AG09319 (cell line): Measurements from ENCODE around the gene AKAP13.

Experiments used
- DNase-seq: peaks from one replicate; pipeline ENCODE4 v3.0.0-alpha.2; 2010; ENCODE audit warnings: low read depth; ENCODE audit errors: extremely low read depth
- TF ChIP-seq, protein P1 (sequence below): IDR thresholded peaks from 2 replicates; pipeline ENCODE4 v1.5.1; 2011; ENCODE audit warnings: low read depth, mild to moderate bottlenecking, inconsistent platforms, low read length, moderate library complexity

AKAP13 gene, protein sequence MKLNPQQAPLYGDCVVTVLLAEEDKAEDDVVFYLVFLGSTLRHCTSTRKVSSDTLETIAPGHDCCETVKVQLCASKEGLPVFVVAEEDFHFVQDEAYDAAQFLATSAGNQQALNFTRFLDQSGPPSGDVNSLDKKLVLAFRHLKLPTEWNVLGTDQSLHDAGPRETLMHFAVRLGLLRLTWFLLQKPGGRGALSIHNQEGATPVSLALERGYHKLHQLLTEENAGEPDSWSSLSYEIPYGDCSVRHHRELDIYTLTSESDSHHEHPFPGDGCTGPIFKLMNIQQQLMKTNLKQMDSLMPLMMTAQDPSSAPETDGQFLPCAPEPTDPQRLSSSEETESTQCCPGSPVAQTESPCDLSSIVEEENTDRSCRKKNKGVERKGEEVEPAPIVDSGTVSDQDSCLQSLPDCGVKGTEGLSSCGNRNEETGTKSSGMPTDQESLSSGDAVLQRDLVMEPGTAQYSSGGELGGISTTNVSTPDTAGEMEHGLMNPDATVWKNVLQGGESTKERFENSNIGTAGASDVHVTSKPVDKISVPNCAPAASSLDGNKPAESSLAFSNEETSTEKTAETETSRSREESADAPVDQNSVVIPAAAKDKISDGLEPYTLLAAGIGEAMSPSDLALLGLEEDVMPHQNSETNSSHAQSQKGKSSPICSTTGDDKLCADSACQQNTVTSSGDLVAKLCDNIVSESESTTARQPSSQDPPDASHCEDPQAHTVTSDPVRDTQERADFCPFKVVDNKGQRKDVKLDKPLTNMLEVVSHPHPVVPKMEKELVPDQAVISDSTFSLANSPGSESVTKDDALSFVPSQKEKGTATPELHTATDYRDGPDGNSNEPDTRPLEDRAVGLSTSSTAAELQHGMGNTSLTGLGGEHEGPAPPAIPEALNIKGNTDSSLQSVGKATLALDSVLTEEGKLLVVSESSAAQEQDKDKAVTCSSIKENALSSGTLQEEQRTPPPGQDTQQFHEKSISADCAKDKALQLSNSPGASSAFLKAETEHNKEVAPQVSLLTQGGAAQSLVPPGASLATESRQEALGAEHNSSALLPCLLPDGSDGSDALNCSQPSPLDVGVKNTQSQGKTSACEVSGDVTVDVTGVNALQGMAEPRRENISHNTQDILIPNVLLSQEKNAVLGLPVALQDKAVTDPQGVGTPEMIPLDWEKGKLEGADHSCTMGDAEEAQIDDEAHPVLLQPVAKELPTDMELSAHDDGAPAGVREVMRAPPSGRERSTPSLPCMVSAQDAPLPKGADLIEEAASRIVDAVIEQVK (N-terminal part only)

DNA sequence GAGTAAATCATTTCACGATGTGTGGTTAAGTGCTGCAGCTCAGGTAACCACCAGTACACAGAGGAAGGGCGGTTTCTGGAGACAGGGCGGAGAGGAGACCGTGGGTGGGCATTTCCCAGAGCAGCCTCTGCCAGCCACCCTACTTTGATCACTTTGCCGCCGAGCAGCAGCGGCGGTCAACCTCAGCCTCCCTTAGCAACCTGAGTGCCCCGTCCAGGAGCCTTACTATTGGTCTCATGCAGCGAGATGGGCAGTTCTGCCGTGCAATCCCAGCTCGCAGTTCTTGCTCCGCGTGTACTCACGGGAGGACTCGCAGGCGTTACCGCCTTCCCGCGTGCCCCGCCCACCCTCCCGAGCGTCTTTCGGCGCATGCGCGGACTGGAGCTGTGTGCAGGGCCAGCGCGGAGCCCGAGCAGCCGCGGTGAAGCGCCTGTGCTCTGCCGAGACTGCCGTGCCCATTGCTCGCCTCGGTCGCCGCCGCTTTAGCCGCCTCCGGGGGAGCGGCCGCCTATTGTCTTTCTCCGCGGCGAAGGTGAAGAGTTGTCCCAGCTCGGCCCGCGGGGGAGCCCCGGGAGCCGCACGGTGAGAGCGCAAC is at the start of gene AKAP13:
Gene AKAP13 (plus strand): TSS at position 387 of the 595 bp plus-strand sequence. CDS start 105,118 bp downstream, outside the sequence.
- peak; percentile 99 for DNase-seq
- TF ChIP-seq, protein P1, sequence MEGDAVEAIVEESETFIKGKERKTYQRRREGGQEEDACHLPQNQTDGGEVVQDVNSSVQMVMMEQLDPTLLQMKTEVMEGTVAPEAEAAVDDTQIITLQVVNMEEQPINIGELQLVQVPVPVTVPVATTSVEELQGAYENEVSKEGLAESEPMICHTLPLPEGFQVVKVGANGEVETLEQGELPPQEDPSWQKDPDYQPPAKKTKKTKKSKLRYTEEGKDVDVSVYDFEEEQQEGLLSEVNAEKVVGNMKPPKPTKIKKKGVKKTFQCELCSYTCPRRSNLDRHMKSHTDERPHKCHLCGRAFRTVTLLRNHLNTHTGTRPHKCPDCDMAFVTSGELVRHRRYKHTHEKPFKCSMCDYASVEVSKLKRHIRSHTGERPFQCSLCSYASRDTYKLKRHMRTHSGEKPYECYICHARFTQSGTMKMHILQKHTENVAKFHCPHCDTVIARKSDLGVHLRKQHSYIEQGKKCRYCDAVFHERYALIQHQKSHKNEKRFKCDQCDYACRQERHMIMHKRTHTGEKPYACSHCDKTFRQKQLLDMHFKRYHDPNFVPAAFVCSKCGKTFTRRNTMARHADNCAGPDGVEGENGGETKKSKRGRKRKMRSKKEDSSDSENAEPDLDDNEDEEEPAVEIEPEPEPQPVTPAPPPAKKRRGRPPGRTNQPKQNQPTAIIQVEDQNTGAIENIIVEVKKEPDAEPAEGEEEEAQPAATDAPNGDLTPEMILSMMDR = no peak

DNA sequence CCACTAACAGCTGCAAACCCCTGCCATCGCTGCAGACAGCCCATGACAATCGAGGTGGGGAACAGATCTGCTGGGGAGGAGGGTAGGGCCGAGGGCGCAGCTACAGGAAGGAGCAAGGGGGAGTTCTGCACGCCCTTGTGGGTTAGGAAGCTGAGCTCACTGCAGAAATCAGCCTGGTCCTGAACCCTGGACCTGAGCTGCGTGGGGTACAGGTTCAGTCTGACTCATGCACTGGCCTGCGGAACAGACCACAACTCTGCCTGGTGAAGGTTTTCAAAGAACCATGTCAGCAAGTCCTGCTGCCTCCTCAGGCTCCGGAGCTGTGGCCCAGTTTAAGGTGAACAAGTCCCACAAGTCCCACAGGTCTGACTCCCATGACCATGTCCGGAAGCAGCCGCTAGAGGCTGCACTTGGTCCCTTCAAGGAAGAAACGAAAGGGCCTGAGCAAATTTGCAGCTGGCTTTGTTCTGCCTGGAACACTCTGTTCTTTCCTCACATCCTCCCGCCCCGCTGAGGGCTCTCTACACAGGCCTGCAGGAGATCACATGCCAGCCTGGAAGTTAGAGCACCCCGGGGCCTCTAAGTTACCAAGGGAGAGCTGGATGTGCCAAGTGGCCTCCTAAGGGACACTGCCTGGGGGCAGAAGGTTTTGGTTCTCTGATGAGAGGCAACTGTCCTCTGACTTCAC is 49.4 kb upstream of the AKAP13 start:
- TF ChIP-seq, protein P1 = peak; percentile 98
- DNase-seq = peak; percentile 77

DNA sequence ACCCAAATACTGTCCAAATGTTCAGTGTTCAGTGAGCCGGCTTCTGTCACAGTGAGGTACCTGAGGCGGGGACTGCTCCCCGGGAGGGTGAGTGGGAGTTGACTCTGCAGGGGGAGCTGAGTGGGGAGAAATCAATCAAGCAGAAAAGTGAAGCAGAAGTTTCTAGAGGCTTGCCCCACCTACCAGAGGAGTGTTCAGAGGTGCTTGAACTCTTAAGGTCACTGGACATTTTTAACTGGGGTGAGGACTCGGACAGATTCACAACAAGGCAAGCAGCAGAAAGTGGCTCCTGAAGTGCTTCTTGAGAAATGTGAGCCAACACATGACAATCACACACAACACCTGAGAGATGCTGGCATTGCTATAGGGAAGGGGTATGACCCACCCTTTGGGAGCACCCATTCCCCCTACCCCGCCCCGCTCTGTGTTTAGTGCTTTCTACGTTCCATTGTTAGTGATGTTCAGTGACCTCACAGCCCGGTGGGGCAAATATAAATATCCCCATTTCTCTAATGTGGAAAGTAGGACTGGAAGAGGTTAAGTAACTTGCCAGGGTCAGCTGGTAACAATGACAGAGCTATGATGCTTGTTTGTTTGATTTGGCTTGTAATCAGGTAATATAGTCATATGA is 48.6 kb upstream of the AKAP13 start:
- TF ChIP-seq, protein P1 = no peak
- no peak for DNase-seq

DNA sequence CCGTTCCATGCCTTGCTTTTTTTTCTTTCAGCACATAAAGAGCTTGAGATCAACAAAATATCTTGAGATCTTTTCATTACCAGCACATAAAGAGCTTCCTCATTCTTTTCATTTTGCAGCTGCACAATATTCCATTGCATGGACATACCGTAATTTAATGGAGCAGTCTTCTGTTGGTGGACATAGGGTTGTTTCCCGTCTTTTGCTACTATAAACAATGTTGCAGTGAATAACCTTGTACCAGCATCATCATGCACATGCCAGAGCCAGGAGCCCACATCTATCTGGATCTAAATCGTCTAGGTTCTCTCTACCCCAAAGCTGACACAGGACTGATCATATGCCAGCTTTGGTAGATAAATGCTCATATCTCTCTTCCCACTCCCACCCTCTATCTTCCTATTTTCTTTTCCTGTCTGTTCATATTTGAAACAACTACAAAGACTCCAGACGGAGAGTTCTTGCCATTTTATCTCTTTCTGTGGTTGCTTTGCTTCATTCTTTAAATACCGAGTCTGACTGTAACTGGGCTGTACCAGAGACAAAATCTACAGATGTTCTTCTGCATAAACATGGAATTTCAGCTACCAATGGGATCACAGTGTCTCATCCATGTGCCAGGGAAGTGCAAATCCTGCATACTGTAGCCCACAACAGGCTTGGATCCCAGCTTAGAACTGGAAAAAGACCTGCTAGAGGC is 47.1 kb upstream of the AKAP13 start:
- DNase-seq = no peak
- TF ChIP-seq, protein P1 = no peak

DNA sequence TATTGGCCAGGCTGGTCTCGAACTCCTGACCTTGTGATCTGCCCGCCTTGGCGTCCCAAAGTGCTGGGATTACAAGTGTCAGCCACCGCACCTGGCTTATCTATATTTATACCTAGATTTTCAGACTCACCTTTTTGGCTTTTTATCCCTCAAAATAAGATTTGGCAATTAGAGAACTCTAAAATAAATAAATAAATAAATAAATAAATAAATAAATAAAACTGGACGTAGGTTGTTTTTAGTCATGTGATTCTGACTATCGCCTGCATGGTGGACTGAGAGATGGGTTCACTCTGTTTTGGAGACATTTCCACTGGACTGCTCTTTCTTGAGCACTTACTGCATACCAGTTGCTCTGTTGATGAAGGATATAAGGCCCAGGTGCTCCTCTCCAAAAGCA is 46.2 kb upstream of the AKAP13 start:
- DNase-seq = no peak
- TF ChIP-seq, protein P1 = no peak
